DMS53 treated with DMSO at 0.1 percent for 48 hours (cell line): Measurements from ENCODE around the gene CHST3.
"Not testable (repeated sequence)": the region's sequence is repeated elsewhere in the genome, so short reads cannot be mapped to it uniquely, and the experiment has no call there.

ENCODE experiments used
- DNase-seq: peaks from one replicate; lab custom pipeline; 2025; ENCODE audit not compliant: unreplicated experiment; lab: John Stamatoyannopoulos, UW

The CHST3 gene

GRCh38 chr10:71985542-71986250 lies 21.5 kb downstream of the CHST3 start:
- no peak for DNase-seq

GRCh38 chr10:71988895-71989294 lies 24.7 kb downstream of the CHST3 start:
- not testable (repeated sequence) for DNase-seq

GRCh38 chr10:71989661-71990454 lies 25.7 kb downstream of the CHST3 start:
- no peak for DNase-seq

- DNase-seq = no peak
Measured at GRCh38 chr10:71990706-71991269, 26.6 kb downstream of the CHST3 start.

GRCh38 chr10:71995449-71995848 lies 31.3 kb downstream of the CHST3 start:
- no peak for DNase-seq

GRCh38 chr10:71995887-71996575 lies 31.8 kb downstream of the CHST3 start:
- no peak for DNase-seq

GRCh38 chr10:71996592-71997371 lies 32.6 kb downstream of the CHST3 start:
- DNase-seq = no peak

- no peak for DNase-seq
Measured at GRCh38 chr10:71998119-71998839, 34.1 kb downstream of the CHST3 start.

- DNase-seq = no peak
Measured at GRCh38 chr10:71998840-71999194, 34.6 kb downstream of the CHST3 start.

GRCh38 chr10:71999360-72000072 lies 35.3 kb downstream of the CHST3 start:
- no peak for DNase-seq

- no peak for DNase-seq
Measured at GRCh38 chr10:72000073-72001032, 36.2 kb downstream of the CHST3 start.

- no peak for DNase-seq
Measured at GRCh38 chr10:72001033-72001395, 36.8 kb downstream of the CHST3 start.

- DNase-seq = no peak
Measured at GRCh38 chr10:72002354-72003295, 38.4 kb downstream of the CHST3 start.

GRCh38 chr10:72006026-72006425 lies 41.8 kb downstream of the CHST3 start:
- no peak for DNase-seq

- no peak for DNase-seq
Measured at GRCh38 chr10:72007246-72007892, 43.2 kb downstream of the CHST3 start.

- DNase-seq = no peak
Measured at GRCh38 chr10:72008096-72008981, 44.1 kb downstream of the CHST3 start.
